GM12874 (cell line): ENCODE results near the gene APOL5.

Experiments
- TF ChIP-seq, protein P1 (sequence below): IDR thresholded peaks from 2 replicates; pipeline ENCODE4 v1.5.1; 2011; ENCODE audit warnings: low read depth, mild to moderate bottlenecking, control low read depth, low read length, moderate library complexity; ENCODE audit not compliant: insufficient read depth

APOL5 gene

DNA sequence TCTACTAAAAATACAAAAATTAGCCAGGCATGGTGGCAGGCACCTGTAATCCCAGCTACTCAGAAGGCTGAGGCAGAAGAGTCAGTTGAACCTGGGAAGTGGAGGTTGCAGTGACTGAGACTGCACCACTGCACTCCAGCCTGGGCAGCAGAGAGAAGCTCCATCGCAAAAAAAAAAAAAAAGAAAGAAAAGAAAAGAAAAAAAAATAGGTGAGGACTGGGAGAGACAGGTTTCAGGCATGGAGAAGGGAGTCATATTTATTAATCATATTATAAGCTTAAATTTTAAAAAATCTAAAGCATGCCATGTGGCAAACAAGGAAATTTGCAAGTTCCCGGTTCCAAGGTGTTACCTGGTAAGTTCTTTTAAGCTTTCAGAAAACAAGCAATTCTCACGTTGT lies at the start of gene APOL5:
Gene APOL5, plus strand, starts transcription at position 301 of the 400 bp plus-strand sequence. Its CDS starts 0 bp downstream, at position 301.
- TF ChIP-seq, protein P1, sequence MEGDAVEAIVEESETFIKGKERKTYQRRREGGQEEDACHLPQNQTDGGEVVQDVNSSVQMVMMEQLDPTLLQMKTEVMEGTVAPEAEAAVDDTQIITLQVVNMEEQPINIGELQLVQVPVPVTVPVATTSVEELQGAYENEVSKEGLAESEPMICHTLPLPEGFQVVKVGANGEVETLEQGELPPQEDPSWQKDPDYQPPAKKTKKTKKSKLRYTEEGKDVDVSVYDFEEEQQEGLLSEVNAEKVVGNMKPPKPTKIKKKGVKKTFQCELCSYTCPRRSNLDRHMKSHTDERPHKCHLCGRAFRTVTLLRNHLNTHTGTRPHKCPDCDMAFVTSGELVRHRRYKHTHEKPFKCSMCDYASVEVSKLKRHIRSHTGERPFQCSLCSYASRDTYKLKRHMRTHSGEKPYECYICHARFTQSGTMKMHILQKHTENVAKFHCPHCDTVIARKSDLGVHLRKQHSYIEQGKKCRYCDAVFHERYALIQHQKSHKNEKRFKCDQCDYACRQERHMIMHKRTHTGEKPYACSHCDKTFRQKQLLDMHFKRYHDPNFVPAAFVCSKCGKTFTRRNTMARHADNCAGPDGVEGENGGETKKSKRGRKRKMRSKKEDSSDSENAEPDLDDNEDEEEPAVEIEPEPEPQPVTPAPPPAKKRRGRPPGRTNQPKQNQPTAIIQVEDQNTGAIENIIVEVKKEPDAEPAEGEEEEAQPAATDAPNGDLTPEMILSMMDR, result no peak

- TF ChIP-seq, protein P1, result no peak
Observed at GRCh38 chr22:35674335-35674734, 43.3 kb upstream of the APOL5 start.

- TF ChIP-seq, protein P1, result no peak
Observed at GRCh38 chr22:35677460-35678187, 40.0 kb upstream of the APOL5 start.

DNA sequence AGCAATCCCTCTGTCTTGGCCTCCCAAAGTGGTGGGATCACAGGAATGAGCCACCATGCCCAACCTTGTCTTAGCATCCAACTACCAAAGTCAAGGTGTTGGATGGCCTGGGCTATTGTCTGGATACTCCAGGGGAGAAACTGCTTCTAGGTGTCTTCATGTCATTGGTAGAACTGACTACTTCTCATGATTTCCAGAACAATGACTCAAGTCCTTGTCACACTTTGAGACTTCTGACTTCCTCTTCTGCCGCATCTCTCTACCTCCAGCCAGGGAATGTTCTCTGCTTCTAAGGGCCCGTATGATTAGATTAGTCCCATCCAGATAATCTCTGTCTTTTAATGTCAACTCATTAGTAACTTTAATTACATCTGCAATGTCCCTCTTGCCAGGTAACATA lies 38.8 kb upstream of the APOL5 start:
- TF ChIP-seq, protein P1, result no peak

DNA sequence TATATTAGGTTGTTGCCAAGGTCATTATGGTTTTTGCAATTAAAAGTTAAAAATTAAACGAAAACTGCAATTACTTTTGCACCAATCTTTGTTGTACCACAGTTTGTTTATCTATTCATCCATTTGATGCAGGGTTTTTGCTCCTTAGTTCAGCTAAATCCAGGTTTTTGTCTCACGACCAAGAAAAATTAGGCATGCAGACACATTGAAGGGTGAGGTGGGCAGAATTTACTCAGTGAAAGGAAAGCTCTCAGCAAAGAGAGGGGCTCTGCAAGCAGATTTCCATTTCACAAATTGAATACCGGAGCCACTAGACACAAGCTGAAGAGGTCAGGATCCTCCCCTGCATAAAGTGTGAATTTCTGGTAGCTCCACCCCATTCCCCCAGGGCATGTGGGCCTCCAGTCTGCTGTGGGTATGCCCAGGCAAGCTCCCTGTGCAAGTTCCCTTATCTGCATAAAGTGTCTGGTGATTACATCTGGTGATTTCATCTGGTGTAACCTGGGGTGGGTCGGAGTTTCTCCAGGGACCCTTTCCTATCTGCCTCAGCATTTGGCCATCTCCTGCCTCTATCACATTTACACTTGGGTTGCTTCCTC lies 36.1 kb upstream of the APOL5 start:
- TF ChIP-seq, protein P1, result no peak

- TF ChIP-seq, protein P1, result no peak
Observed at GRCh38 chr22:35683560-35683959, 34.1 kb upstream of the APOL5 start.

DNA sequence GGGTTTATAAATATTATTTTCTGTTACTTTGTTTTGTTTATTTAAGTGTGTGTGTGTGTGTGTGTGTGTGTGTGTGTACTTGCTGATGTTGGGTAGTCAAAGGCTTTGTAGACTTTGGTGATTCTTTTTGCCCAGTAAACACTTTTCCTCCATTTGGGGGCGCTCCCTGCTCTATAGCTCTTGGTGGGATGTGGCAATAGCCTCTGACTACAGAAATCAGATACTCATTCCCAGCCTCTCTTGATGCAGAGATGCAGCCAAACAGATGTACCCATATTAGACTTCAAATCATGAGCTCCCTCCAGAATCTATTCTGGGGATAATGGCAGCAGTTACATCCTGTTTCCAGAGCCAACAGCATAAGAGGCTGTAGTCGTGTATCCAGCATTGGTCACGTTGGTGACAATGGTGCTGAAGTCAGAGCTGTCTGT lies 33.4 kb upstream of the APOL5 start:
- TF ChIP-seq, protein P1, result 0 out of 2 replicates have a peak, but pooled peaks have one; percentile 4
